Astrocyte of the hippocampus (primary cell): ENCODE results near the gene FAM180B.

Source experiments
- DNase-seq: peaks from one replicate; pipeline ENCODE4 v3.0.0; 2011; ENCODE audit warnings: low read depth, low spot score

Gene FAM180B

DNA sequence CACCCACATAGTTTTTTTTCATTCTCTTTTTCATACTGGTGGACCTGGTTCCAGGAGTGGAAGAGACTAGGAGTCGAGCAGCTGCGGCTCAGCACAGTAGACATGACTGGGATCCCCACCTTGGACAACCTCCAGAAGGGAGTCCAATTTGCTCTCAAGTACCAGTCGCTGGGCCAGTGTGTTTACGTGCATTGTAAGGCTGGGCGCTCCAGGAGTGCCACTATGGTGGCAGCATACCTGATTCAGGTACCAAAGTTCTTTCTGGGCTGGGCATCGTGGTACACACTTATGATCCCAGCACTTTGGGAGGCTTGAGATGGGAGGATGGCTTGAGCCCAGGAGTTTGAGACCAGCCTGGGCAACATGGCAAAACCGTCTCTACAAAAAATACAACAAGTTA lies 16.8 kb upstream of the FAM180B start:
- no peak for DNase-seq

DNA sequence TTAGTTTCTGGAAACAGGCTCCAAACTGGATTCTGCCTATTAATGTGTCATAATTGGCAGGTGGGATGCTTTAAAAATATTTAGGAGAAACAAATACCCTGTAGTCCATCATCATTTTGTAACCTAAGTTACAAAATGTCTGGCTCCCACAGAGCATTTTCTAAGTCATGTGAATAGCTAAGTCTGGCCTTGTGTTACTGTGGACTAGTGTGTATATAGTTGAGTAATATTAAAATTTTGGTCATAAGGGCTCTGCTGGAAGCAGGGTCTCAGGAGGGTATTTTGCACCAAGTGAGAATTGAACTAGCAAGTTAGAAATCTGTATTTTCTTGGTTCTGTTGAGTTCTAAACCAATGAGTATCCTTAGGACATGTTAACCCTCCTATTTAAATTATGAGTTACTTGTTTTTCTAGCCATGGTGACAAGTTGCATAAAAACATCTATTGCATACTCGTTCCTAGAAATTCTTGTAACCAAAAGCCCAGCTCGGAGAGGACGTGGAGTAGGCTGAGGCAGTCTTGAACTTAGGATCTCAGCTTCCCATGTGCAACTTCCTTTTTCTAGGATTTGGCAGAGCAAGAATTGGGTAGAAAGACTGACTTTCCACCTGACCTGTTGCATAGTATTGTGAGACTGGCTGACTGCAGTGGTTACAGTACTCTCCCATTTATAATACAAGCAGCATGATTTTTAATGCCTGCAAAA lies 15.7 kb upstream of the FAM180B start:
- DNase-seq = no peak

- no peak for DNase-seq
These were observed 15.1 kb upstream of the FAM180B start for GRCh38 chr11:47571357-47571729.

DNA sequence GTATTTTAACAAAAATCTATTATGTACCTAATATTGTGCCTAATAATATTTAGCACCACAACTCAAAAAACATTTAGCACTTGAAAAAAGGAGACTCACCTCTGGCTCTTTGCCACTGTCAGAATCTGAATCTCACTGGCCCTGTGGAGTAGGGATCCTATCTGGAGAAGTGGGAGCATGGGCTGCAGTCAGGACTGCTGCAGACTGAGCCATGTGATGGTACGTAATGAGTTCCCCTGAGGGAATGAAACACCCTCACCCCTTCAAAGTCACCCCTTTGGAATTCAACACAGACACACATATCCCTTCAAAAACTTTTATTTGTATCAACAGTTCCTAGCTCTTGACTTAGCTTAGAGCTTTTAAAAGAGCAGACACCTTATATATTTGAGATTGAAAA lies 14.6 kb upstream of the FAM180B start:
- DNase-seq = peak; percentile 40

- DNase-seq = peak; percentile 45
These were observed 13.7 kb upstream of the FAM180B start for GRCh38 chr11:47572715-47573255.

DNA sequence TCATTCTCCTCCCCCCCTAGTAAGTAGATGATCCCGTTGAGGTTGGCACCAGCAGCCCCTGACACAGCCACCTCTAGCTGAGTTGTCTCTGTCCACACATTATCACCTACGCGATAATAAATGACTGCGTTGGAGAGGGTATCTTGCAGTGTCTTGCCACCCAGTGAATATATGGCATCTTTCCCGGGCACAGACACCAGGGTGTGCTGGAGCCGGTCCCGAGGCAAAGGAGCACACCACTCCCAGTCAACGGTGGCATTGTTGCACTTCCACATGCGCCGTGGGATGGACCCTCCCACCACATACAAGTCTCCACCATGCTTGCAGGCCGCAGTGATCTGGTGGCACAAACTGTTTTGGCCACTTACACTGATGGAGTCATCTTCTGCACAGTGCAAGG lies 13.2 kb upstream of the FAM180B start:
- DNase-seq = no peak

DNA sequence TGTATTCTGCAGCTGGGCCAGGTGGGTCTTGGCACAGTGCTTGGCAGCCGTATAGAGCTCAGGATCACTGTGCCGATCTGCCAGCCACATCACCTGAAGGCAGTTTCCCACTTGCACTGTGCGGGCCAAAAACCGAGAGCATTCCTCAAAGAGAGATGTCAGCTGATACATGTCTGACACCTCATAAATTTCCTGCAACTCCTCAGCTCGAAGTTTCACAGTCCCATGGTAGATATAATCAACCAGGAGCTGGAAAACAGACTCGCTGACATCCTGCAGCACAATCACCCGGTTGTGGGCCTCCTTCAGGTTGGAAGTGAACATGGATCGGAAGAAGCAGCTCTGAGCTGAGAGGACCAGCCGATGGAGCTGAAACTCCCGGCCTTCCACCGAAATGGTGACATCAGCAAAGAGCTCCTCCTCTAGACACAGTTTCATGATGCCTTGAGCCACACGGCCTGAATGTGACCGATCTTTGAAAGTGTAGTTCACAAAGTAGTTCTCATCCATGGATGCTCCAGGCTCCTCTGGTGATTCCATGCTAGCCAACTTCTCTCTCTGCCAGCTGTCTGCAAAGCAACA lies 8.9 kb upstream of the FAM180B start:
- DNase-seq = no peak

GRCh38 chr11:47578524-47579494 lies 7.7 kb upstream of the FAM180B start, which contains the start of the genes KBTBD4 and NDUFS3:
Gene KBTBD4, minus strand, starts transcription at chr11:47578970. Its CDS starts 19 bp downstream, at chr11:47578951.
Gene NDUFS3, plus strand, starts transcription at chr11:47579074. Its CDS starts 18 bp downstream, at chr11:47579092.
- DNase-seq = peak; percentile 95

DNA sequence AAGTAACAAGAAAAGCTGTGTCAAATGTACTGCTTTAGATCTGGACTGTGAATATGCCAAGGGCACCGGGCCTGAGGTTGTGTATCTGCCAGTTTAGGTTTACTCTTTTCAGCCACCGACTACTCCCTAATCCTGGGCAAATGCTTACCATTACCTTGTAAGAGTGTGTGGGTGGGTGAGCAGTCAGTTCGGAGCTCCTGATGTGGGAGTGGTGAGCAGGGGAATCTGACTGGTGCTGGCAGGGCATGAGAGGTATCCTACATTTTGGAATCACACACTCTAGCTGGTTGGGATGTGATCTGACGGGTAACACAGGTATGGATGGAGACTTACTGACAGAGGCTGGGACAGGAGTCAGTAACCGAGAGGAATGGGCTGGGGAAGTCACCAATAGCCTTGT lies 2.6 kb upstream of the FAM180B start:
- DNase-seq = no peak

GRCh38 chr11:47587039-47587716 lies 700 bp downstream of the FAM180B start:
- no peak for DNase-seq

- DNase-seq = no peak
These were observed 1.3 kb downstream of the FAM180B start for GRCh38 chr11:47587723-47588326.

- no peak for DNase-seq
These were observed 2.6 kb downstream of the FAM180B start for GRCh38 chr11:47589118-47589517.

DNA sequence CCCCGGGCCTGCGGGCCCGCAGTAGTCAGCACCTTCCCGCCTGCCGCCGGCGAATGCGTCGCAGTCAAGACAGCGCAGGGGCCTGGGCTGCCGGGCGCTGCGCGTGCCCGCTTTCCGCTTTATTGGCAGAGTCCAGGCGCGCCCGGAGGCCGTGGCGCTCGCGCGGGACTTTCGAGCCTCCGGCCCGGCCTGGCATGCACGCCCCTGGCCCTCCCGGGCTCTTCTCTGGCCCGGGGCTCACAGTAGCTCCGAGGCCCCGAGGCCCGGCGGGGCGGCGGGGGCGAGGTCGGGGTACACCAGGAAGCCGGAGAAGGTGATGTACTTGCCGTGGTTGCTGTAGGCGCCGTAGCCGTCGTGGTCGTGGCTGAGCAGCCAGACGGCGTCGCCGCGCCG lies 3.1 kb downstream of the FAM180B start:
- no peak for DNase-seq

- peak; percentile 46 for DNase-seq
These were observed 3.7 kb downstream of the FAM180B start for GRCh38 chr11:47589977-47590861.

DNA sequence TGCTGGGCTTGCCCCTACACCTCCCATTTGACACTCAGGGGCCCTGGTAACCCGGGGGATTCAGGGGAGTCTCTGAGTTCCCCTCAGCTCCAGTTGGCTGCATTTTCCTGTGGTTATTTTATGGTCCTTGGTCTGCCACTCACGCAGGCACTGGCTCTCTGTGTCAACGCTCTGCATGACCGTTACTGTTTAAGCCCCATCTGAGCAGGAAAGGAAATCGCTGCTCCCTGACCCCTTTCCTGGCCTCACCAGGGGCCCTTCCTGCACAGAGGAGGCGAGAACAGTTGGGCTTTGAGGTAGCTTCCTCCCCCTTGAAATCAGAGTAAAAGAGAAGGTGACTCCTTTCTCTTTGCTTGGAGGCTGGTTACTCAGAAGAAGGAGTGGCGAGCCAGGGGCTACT lies 5.3 kb downstream of the FAM180B start:
- DNase-seq = no peak

- no peak for DNase-seq
These were observed 5.8 kb downstream of the FAM180B start for GRCh38 chr11:47592251-47592650.

- DNase-seq = no peak
These were observed 6.5 kb downstream of the FAM180B start for GRCh38 chr11:47592970-47593369.

DNA sequence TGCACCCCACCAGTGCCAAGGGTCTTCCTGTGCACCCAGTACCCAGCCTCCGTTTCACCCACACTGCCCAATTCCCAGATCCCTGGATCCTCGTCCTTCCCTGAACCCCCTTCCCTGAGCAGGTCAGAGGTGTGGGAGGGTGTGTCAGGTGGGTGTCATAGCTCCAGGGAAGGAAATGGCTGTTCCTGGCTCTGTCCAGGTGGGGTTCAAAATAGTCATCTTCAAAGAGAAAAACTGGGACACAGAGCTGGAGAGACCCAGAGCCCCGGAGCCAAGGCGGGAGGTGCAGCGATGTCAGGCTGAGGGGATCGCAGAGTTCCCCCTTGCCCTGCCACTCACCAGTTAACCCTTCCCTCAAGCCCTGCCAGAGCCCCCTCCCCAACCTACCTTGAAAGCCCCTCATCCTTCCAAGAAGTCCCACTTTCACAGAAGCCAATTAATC lies 7.0 kb downstream of the FAM180B start:
- DNase-seq = no peak

DNA sequence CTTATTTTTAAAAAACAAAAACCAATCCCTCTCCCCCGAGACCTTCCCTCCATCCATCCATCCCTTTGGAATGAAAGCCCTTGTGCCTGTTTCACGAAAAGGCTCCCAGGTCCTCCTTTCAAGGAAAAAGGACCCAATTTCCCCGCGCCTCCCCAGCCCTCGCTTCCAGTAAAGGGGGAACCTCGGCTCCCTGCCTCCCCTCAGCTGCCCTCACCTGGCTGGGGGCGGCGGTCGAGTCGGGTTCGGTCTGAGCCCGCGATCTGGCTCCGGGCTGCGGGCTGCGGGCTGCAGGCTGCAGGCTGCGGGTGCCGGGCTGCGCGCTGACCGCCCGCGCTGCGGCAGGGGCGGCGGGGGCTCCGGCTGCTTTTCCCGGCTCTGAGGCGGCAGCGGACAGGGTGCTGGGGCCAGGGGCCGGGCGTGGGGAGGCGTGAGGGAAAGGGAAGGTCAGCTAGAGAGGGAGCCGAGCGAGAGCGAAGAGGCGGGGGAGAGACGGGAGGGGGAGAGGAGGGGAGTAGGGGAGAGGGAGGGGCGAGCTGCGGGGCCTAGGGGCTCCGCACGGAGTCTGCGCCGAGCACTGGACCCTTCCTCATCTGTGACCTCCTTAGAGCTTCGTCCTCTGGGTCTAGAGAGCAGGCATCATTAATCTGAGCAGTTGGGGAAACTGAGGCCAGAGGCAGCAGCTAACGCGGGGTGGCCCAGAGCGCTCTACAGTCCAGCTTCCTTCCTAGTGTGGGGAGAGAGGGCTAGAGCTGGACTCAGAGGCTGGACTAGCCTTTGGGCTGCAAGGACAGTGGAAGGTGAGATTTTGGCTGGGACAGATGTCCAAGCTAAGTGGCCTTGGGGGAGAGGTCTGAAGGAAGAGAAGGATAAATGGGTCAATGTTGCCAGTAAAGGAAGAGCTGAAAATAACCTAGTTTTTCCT lies 7.7 kb downstream of the FAM180B start, which contains the start of gene C1QTNF4:
TSS of gene C1QTNF4 (minus strand) at position 478 of the 922 bp plus-strand sequence. CDS start 3,601 bp downstream, outside the sequence.
- peak; percentile 25 for DNase-seq
